GM12891 (cell line): ENCODE data around the gene BUD13.

Source experiments
- POLR2A ChIP-seq: IDR thresholded peaks from 2 replicates; pipeline ENCODE4 v1.6.1; 2011; ENCODE audit warnings: low read depth, low read length, control low read depth
- POLR2AphosphoS5 ChIP-seq: IDR thresholded peaks from 2 replicates; pipeline ENCODE4 v1.6.1; 2011; ENCODE audit warnings: low read depth, low read length, control low read depth
- POU2F2 ChIP-seq: IDR thresholded peaks from 2 replicates; pipeline ENCODE4 v1.6.1; 2011; ENCODE audit warnings: low read depth, mild to moderate bottlenecking, control low read depth, low read length, moderate library complexity
- SPI1 ChIP-seq: IDR thresholded peaks from 2 replicates; pipeline ENCODE4 v1.6.1; 2011; ENCODE audit warnings: low read depth, low read length, control low read depth

DNA sequence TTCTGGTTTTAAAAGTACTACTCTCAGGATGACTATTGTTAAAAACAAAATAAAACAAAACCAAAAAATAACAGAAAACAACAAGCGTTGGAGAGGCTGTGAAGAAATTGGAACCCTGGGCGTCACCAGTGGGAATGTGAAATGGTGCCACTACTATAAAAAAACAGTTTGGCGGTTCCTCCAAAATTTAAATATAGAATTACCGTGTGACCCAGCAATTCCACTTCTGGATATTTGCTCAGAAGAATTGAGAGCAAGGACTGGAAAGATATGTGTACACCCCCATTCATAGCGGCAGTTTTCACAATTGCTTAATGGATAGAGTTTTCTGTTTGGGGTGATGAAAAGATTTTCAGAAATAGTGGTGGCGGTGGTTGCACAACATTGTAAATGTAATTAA lies 41.7 kb upstream of the BUD13 start:
- TF ChIP-seq POLR2A (no peak), POLR2AphosphoS5 (no peak), SPI1 (no peak), POU2F2 (no peak)
